HG03460 (cell line): ENCODE data around the gene KRTAP2-3.
"Not testable (repeated sequence)": the region's sequence is repeated elsewhere in the genome, so short reads cannot be mapped to it uniquely, and the experiment has no call there.

ENCODE experiments used
- ATAC-seq: cut with Tn5 transposase; IDR thresholded peaks from one replicate; pipeline ENCODE4 v1.9.1; 2021; ENCODE audit not compliant: unreplicated experiment

Gene KRTAP2-3

DNA sequence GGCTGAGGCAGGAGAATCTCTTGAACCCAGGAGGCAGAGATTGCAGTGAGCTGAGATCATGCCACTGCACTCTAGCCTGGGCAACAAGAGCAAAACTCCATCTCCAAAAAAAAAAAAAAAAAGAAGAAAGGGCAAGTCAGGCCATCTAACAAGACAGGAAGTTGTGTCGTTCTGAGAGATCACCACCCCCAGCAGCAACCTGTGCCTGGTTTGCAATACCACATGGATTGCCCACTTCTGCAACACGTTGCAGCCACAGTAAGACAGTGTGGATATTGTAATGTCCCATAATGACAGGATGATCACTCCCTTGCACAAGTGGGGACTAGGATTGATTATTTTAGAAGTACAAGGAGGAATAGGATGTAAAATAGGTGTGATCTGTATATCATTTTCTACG, 9.1 kb upstream of the KRTAP2-3 start:
- no peak for ATAC-seq

DNA sequence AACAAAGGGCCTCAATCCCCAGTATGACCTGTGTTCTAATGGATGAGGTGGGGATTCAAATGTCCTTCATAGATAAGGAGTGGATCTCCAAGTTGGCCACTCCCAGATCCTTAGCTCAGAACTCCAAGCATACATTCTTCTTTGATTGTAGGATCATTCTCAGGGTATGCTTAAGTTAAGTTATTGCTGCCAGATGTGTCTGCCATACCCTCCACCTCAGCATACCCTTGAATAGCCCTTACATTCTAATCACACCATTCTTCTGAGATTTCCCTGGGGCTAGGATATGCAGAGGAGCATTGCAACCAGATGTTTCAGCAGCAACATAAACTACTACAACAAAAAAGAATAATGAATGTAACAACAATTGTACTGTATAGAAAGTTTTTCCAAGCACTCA, 7.4 kb upstream of the KRTAP2-3 start:
- ATAC-seq: no peak

DNA sequence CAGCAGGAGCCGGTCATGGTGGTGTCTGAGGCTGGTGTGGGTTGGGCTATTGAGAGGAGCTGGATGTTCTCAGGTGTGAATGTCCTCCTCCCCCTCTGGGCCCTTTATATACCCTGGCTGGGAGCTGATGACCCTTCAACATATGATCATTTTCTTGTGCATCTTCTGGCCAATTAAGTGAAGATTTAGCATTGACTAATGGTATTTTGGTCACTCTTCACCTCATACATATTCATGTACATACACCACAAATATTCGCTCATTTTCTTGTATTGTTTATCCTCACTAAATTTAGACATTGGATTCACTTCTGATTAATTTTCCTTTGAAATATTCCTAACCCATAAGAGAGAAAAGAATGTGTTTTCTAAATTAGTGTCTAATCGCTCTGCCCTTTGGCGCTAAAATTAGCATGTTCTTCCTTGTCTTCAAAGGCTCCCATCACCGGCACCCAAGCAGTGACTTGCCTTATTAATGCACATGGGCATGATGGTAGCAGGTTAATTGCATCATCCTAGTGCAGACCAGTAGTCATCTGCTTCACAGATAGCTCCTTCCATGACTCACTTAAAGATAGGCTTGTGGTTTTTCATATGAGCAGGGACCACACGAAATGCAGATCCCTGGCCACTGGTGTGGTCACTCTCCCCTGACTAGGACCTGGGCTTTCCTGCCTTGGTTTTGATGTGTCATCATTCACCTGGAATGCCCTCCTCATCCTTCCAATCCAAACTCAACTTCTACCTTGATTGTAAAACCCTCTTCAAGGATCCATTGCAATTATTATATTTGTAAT, 6.1 kb upstream of the KRTAP2-3 start, which contains the start of gene KRTAP2-4:
Gene KRTAP2-4 (minus strand): TSS at position 51 of the 796 bp plus-strand sequence. CDS start 34 bp downstream, at position 17.
- ATAC-seq: no peak

DNA sequence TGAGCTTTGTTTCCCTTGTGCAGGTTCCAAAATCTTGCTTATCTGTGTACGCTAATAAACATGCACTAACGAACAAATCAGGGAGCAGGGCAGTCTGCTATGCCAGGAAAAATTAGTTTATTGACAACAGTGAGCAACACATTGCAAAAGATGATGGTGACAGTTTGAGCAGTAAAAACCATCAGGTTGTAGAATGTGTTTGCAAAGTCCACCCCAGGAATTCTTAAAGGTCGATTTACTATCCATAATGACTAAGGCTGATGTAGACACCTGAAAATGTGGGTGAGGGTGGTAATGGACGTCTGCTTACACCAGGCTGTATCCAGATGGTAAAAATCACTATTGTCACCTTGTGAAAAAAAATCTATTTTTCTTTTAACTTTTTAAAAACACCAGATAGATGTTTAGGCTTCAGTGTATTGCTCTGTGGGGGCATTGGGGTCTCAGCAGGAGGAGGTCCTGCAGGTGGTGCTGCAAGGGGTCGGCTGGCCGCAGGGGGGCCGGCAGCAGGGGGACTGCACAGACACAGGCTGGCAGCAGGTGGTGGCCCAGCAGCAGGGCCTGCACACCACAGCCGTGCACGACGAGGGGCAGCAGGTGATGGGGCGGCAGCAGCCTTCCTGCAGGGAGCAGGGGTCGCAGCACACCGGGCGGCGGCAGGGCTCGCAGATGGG, 5.2 kb upstream of the KRTAP2-3 start:
- not testable (repeated sequence) for ATAC-seq

DNA sequence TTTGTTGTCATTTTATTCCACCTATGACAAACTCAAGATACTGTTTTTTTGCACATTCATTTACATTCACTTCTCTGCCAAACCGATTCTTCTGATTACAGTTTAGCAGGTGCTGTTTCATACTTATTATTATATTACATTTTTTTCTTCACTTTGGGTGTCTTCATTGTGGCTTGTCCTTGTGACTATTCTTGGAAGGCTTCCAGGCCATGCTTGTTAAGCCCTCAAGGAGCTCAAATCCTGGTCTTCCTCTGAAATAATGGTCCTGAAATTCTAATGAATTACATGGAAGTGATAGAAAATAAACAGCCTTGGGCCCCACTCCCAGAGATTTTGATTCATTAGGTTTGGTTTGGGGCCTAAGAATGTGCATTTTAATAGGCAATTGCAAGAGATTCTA, 4.4 kb upstream of the KRTAP2-3 start:
- no peak for ATAC-seq

DNA sequence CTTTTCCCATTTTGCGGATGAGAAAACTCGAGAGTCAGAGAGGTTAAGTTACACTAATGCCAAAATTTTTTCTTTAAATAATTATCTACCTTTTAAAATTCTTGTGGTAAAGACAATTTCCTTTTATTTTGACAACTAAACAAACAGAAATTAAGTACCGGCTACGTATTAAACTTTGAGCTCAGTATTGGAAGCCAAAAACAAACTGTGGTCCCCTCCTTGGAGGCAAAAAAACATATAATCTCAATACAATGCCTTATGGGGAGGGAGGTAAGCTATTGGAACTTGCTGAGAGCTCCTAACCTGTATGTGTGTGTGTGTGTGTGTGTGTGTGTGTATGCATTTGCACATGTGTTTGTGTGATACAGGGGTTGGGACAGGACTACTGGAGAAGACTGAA, 3.5 kb upstream of the KRTAP2-3 start:
- ATAC-seq: no peak

DNA sequence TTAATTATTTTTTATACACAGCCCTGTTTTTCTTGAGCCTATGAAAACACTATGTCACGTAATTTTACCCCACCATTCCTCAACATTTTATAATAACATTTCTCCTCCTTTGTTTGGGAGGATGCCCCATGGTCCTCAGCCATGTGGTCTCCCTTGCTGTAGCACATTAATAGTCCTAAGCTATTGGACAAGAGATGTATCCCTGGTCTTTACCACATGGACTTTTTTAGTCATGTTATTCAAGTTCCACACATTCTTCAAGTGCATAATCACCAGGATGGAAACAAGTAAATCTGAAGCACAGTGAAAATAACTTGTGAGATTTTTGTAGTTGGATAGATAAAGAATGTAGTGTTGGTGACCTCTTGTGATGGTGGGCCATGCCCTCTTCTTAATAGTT, 2.0 kb upstream of the KRTAP2-3 start:
- no peak for ATAC-seq

DNA sequence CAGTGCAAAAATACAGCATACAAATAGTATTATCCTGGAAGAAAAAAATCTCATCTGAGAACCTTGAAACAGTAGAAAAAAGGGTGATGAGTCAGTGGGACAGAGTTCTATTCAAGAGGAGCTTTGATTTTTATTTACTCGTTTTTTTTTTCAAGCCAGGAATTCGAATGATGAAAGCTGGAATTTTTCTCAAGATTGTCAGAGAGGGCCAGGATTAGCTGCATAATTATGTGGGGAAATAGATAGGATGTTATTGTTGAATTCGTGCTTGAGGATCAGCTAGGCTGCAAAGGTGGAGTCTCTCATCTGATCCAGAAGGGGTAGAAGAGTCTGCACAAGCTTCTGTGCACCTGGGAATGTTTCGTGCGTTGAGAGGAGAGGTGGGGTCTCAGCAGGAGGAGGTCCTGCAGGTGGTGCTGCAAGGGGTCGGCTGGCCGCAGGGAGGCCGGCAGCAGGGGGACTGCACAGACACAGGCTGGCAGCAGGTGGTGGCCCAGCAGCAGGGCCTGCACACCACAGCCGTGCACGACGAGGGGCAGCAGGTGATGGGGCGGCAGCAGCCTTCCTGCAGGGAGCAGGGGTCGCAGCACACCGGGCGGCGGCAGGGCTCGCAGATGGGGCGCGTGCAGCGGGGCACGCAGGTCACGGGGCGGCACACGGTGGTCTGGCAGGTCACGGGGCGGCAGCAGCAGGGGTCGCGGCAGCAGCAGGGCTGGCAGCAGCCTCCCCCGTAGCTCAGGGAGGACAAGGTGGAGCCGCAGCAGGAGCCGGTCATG, 450 bp downstream of the KRTAP2-3 start:
- ATAC-seq: not testable (repeated sequence)

DNA sequence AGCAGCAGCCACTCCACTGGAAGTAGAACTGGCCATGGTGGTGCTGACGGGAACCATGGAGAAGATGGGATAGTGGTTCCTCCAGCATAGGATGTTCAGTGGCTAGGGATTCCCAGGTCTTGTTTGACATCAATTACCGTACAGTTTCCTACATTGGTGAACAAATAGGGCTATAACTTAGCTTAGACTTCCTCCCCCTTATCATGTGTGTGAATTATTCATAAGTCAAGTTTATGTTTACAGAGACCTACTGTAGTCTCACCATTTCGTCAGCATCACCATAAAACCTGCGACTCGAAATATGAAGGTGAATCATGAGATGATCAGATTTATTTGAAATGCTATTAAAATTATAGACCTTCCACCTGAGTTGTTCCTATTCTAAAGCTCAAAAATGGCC, 1.2 kb downstream of the KRTAP2-3 start:
- no peak for ATAC-seq

DNA sequence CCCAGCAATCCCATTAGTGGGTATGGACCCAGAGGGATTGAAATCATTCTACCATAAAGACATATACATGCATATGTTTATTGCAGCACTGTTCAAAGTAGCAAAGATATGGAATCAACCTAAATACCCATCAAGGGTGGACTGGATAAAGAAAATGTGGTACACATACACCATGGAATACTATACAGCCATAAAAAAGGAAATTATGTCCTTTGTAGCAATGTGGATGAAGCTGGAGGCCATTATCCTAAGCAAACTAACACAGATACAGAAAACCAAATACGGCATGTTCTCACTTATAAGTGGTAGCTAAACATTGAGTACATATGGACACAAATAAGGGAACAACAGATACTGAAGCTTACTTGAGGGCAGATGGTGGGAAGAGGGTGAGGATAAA, 2.4 kb downstream of the KRTAP2-3 start:
- no peak for ATAC-seq

DNA sequence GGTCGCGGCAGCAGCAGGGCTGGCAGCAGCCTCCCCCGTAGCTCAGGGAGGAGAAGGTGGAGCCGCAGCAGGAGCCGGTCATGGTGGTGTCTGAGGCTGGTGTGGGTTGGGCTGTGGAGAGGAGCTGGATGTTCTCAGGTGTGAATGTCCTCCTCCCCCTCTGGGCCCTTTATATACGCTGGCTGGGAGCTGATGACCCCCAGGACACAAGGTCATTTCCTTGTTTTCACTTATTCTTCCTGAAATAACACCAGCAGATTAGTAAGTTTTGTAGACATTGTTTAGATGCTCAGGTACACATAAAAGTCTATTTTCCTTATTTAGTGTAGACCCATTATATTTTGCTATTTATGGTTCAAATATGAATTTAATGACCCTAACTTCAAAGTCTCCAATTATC, 4.8 kb downstream of the KRTAP2-3 start, which contains the start of gene KRTAP2-2:
Gene KRTAP2-2 (minus strand): TSS at position 101 of the 400 bp plus-strand sequence. CDS start 19 bp downstream, at position 82.
- ATAC-seq: not testable (repeated sequence)

DNA sequence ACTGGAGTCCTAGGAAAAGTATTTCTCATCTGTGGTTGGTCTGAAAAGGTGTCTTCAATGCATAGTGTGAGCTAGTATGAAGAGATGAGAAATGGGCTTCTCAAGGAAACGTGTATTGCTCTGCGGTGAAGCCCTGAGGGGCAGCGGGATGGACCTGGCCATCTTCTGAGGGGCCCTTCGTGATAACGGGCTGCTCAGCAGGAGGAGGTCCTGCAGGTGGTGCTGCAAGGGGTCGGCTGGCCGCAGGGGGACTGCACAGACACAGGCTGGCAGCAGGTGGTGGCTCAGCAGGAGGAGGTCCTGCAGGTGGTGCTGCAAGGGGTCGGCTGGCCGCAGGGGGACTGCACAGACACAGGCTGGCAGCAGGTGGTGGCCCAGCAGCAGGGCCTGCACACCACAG, 5.4 kb downstream of the KRTAP2-3 start:
- ATAC-seq: not testable (repeated sequence)

DNA sequence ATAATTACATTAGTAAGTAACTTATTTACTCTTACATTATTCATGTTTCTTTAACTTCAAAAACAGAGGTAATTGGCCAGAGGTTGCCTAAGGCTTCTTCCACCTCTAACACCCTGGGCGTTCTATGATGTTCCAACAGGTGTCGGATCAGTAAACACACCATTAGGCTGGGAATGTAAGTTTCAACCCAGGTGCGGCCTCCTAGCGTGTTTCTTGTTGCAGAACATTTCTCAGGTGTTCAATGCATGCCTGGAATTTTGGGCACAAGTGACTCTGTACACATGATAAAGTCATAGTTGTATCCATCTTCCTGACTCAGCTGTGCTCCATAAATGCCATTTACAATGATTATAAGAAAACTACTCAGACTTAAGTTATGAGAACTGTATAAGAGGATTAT, 5.9 kb downstream of the KRTAP2-3 start:
- no peak for ATAC-seq

DNA sequence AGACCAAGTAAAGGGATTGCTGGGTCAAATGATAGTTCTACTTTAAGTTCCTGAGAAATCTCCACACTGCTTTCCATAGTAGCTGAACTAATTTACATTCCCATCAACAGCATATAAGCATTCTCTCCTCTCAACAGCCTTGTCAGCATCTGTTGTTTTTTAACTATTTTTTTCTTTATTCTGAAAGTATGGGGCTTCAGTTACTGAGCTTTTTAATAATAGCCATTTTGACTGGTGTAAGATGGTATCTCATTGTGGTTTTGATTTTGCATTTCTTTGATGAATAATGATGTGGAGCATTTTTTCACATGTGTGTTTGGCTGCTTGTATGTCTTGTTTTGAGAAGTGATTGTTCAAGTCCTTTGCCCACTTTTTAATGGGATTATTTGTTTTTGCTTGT, 7.3 kb downstream of the KRTAP2-3 start:
- ATAC-seq: no peak

DNA sequence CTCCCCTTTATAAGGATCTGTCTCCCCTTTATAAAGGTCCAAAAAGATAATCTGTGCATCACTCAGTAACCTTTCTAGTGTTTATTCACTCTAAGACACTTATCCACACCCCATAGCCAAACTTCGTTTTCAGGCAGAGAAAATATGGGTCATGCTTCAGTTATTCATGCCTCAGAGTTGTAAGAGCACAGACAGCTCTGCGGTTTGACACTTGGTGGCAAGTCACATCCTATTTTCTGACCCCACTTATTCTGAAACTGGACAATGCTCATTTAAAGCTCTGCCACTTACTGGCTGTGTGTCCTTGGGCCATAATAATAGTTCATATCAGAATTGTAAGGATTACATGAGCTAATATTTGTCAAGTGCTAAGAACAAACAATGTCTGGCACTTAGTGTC, 10.8 kb downstream of the KRTAP2-3 start:
- ATAC-seq: no peak

DNA sequence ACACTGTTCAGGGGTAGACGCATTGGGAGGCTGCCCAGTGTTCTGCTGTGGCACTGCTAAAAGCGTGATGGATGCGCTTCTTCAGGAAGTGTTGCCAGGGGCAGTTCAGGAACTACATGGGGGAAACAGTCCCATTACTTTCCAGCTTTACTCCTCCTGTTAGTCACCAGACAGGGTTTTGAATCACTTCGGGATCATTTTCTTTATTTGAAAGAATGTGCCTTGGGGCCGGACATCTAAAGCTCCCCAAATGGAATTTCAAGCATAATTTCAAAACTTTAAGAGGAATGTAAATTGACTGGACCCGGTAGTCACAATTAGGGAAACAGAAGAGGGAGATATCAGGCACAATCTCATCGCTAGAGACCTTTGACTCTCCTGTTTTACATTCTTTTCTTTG, 11.5 kb downstream of the KRTAP2-3 start:
- ATAC-seq: no peak

DNA sequence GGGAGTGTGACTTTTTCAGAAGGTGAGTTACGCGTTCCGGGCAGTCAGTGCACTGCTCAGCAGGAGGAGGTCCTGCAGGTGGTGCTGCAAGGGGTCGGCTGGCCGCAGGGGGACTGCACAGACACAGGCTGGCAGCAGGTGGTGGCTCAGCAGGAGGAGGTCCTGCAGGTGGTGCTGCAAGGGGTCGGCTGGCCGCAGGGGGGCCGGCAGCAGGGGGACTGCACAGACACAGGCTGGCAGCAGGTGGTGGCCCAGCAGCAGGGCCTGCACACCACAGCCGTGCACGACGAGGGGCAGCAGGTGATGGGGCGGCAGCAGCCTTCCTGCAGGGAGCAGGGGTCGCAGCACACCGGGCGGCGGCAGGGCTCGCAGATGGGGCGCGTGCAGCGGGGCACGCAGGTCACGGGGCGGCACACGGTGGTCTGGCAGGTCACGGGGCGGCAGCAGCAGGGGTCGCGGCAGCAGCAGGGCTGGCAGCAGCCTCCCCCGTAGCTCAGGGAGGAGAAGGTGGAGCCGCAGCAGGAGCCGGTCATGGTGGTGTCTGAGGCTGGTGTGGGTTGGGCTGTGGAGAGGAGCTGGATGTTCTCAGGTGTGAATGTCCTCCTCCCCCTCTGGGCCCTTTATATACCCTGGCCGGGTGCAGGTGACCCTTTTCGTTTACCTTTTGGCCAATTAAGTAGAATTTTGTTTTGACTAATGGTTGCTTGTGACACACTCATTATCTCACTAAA, 13.0 kb downstream of the KRTAP2-3 start, which contains the start of gene KRTAP2-1:
Gene KRTAP2-1 (minus strand): TSS at position 582 of the 731 bp plus-strand sequence. CDS start 49 bp downstream, at position 533.
- not testable (repeated sequence) for ATAC-seq

DNA sequence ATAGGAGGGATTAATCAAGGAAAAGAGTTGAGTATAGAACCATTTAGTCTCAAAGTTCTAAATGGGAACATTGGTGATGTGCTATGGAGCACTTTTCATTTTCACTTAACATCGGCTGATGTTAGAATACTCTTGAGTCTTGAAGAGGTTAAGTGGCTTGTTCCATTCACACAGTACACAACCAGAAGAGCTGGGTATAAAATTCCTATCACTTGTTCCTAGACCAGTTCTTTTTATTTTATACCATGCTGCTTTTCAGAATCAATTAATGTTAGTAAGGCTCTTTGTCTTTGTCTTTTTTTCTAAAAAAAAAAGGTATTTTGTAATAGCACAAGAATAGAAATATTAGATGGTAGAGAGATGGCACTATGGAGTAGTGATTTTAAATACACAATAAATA, 17.0 kb downstream of the KRTAP2-3 start:
- ATAC-seq: no peak

DNA sequence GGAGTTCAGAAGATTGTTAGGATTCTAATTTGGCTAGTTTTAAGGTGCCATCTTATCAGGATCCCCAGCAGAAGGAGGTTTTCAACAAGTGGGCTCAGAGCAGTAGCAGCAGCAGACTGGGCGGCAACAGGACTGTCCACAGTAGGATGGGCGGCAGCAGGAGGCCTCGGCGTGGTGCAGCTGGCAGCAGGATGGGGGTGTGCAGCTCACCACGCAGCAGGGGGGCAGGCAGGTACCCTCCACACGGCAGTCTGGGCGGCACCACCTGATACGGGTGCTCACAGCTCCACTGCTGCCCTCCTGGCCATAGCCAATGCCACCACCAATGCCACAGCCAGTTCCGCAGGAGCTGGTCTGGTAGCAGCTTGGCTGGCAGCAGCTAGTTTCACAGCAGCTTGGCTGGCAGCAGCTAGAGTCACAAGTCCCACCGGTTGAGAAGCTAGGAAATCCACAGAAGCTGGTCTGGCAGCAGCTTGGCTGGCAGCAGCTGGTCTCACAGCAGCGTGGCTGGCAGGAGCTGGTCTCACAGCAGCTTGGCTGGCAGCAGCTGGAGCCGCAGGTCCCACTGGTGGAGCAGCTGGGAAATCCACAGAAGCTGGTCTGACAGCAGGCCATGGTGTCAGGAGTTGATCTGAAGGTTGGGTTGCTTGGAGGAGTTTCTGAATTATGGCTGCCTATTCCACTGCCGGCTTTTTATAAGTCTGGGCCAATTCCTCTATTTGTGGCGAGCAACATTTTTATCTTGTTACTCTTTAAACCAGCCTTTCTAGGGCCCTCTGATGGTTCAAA, 18.9 kb downstream of the KRTAP2-3 start, which contains the start of gene KRTAP1-1:
Gene KRTAP1-1 (minus strand): TSS at position 668 of the 789 bp plus-strand sequence. CDS start 53 bp downstream, at position 615.
- ATAC-seq: not testable (repeated sequence)
